Measurements from ENCODE around the gene ENTPD5.
"Not testable (repeated sequence)": the region's sequence is repeated elsewhere in the genome, so short reads cannot be mapped to it uniquely, and the experiment has no call there.

ENTPD5 gene

DNA sequence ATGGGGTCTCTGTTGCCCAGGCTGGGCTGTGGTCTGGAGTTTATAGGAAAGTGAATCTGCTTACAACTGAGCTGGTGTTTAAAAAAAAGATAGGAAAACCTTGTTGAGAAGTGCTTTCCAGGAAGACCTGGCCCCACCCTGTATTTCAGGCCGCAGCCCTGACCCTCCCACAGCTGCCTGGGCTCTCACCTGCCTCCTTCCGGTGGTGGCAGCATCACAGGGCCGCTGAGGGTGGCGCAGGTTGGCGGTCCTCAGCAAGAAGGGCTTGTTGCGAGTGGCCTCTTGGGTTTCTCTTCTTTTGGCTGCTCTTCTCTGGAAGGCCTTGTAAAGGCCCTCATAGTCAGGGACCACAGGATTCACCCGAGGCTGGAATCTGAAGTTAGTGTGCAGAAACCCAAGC lies 76.9 kb downstream of the ENTPD5 start:
- no peak for DNase-seq

DNA sequence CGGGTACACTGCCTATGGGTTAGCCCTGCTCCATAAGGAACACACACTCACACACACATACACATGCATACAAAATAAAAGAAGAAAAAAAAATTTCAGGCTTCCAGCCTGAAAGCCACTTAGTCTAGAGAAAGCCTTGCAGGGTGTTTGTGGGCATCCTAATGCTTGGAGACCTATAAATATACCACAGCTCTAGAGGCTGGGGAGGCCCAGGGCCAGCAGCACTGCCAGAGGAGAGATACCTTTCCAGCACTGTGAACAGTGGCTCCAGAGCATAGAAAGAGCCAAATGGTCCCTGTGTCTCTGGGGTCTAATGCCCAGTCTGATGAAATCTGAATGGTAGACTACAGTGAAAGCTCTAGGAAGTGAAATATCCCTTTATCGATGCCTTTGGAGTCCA lies 82.1 kb downstream of the ENTPD5 start:
- DNase-seq, result no peak

DNA sequence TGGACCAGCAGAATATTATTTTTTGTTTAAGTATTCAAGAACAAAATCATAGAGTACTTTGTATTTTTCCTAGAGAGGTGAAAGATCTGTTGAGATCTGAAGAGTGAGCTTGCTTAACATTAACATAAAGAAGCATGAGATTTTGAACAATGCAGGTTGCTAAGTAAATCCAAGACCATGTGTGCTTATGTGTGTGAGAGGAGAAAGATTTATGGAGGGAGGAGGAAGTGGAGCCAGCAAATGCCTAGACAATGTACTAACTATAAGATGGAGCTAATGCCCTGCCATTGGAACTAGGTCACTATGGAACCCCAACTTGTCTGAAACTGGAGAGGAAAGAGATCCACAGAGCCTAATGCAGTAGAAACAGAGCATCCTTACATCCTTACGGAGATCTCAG lies 82.5 kb downstream of the ENTPD5 start:
- no peak for DNase-seq

DNA sequence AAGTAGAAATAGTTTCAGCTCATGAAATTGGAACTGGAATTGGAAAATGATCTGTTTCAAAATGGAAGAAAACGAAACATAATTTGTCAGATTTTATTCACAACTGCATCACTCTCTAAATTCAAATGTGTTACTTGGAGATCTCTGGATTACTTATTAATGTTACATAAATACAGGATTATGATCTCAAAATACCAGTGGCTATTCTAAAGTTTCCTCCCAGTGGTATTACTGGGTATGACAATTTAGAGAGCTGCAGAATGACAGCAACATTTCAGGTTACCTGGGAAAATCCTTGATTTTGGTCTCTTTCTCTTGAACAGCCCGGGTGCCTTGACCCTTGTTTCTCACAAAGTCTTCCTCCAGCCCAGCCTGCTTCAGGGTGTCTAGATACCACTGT lies 83.4 kb downstream of the ENTPD5 start:
- peak; percentile 3 for DNase-seq

DNA sequence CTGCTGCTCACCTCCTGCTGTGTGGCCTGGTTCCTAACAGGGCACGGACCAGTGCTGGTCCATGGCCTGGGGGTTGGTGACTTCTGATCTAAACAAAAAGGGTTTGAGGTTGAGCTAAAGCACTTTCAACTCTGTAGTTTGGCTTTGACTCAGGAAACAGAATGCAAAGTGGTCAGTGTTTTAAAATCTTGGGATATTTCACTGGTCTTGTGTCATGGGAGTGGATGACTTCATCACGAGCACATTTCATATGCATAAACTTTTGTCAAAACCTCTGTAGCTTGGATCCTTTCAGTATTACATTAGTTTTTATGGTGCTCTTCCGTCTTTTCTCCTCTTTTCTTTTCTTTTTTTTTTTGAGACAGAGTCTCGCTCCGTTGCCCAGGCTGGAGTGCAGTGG lies 94.8 kb downstream of the ENTPD5 start:
- DNase-seq, result no peak

DNA sequence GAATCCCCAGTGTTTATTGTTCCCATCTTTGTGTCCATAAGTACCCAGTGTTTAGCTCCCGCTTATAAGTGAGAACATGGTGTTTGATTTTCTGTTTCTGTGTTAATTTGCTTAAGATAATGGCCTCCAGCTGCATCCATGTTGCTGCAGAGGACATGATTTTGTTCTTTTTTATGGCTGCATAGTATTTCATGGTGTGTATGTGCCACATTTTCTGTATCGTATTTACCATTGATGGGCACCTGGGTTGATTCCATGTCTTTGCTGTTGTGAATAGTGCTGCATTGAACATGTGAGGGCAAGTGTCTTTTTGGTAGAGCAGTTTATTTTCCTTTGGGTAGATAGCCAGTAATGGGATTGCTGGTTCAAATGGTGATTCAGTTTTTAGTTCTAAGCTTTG lies 99.6 kb downstream of the ENTPD5 start:
- not testable (repeated sequence) for DNase-seq

DNA sequence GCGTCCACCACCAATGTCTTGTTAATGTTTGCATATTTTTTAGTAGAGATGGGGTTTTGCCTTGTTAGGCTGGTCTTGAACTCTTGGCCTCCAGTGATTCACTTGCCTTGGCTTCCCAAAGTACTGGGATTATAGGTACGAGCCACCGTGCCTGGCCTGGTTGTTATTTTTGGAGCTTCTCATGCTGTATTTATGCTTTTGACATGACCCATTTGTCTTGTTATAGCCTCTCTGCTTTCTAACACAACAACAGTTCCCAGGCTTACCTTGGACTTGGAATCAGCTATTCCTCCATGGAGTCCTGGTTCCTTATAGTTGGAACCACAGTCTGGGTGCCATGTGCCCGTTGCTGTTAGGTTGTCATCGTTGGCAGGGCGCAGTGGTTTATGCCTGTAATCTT lies 102.8 kb downstream of the ENTPD5 start:
- DNase-seq, result no peak

DNA sequence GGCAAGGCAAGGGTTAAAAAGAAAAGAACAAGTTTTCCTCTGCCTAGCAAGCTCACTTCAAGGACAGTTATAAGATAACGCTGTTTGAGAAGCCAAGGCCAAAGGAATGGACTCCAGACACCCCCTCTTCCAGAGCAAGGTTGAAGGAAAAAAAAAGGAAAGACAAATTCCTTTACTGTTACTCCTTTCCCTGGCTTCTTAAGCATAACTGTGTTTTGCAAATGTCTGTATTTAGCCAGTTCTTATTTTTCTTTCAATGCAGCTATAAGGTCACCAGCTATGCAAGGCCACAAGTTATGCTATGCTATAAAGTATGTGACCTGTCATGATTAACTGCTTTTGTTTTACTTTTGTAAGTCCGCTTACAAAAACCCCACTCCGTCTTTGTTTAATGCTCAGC lies 105.8 kb downstream of the ENTPD5 start:
- no peak for DNase-seq

DNA sequence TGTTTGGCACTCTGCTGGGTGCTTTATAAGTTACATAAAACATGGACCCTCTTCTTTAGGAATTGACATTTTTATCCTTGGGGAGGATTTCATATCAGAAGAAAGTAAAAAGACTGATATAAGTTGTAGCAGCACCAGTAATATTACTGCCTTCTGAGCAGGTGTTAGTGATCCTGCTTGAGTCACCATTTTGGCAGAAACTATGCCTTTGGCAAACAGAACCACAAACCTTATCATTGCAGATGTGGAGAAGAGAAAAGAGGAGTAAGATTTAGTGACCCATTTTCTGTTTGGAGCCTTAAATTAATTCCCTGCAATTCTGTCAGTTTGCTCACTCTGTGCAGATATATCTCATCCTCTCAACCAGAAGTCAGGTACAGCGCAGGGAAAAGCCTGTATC lies 109.4 kb downstream of the ENTPD5 start:
- DNase-seq, result no peak

Data from NCI-H2171 treated with DMSO at 0.1 percent for 48 hours (cell line).